ENCODE results near the gene ELMO3. TPM values are rescaled to one million over a fixed set of nuclear protein-coding genes. Genes with fewer than 3 reads are reported as not detected.

Gene ELMO3
- total and polyA plus RNA-seq, 2 of the 4 experiments (the other 2 are of a cell fraction): 0.36 to 1.6 TPM

- Histone ChIP-seq H4K91ac (ENCODE audit: insufficient read depth, low read depth, low read length) (no peak overlapping the region), H2BK5ac (ENCODE audit: low read depth, low read length, poor library complexity, severe bottlenecking) (no peak overlapping the region), H2AFZ (replicated peaks; ENCODE audit: low read length, poor library complexity) (peak overlapping the region; percentile 23), H2BK20ac (ENCODE audit: low read depth, low read length) (no peak overlapping the region), H3K23ac (ENCODE audit: low read depth, low read length) (no peak overlapping the region), H3K14ac (replicated peaks; ENCODE audit: low read depth, low read length) (no peak overlapping the region), H4K20me1 (ENCODE audit: insufficient read depth, low read length) (peaks cover 7% of the 10 kb centered on the region; the same call in 1 of the 2 replicates), H3K9me3 (ENCODE audit: control insufficient read depth, insufficient read depth, low read length) (no peaks in the 10 kb centered on the region), H3K36me3 (ENCODE audit: control insufficient read depth, insufficient read depth, low read length) (peaks cover 65% of the 10 kb centered on the region), H3K27ac (ENCODE audit: insufficient read depth, low read length) (no peak overlapping the region), H3K9ac (ENCODE audit: low read depth, low read length) (no peak overlapping the region), H2AK9ac (replicated peaks; ENCODE audit: low read depth, low read length, poor library complexity) (no peak overlapping the region), H2BK120ac (ENCODE audit: low read depth, low read length) (no peak overlapping the region), H3K4me1 (ENCODE audit: control insufficient read depth, insufficient read depth, low read length) (peaks cover 10% of the 10 kb centered on the region), H4K8ac (ENCODE audit: low read depth in 2 of 2, low read length in 2 of 2) (no peak overlapping the region), H3K79me1 (ENCODE audit: low read depth in 1 of 2, low read length in 2 of 2) (peaks cover 19 to 62% of the 10 kb centered on the region in 2 experiments), H3K18ac (ENCODE audit: low read depth, low read length) (no peak overlapping the region), H3K27me3 (ENCODE audit: control insufficient read depth, insufficient read depth, low read length) (no peaks in the 10 kb centered on the region), H3K4me2 (ENCODE audit: low read depth, low read length) (no peak overlapping the region), H3K56ac (ENCODE audit: extremely low read depth, insufficient read depth, low read length) (no peak overlapping the region), H2BK15ac (ENCODE audit: low read depth, low read length) (no peak overlapping the region), H3K4me3 (ENCODE audit: insufficient read depth, low read depth, low read length) (no peak overlapping the region), H3K4ac (ENCODE audit: low read depth, low read length) (no peak overlapping the region), H2AK5ac (ENCODE audit: low read depth, low read length) (no peak overlapping the region), H3K9me1 (ENCODE audit: insufficient read depth, low read length) (peaks cover 4% of the 10 kb centered on the region; the same call in 1 of the 2 replicates), H4K5ac (ENCODE audit: low read depth, low read length) (no peak overlapping the region)
- 93% methylated on average over 3 of the region's 12 CpGs; no CpG with 5 or more reads in 1 of the 2 experiments for WGBS, 2 experiments (ENCODE audit: extremely low coverage in 2 of 2, insufficient read length in 1 of 2)
- ATAC-seq (ENCODE audit: low read depth) (no peak), DNase-seq (no peak)
- ChIA-PET POLR2A (ENCODE audit: unreplicated experiment) (no interaction called here), CTCF (no interaction called here)
- in situ Hi-C loops (cut with MboI; ENCODE audit: low sequenced_read_pairs): no loop called here
- dilution Hi-C loops (cut with HindIII; ENCODE audit: low sequenced_read_pairs, unreplicated experiment): no loop called here
- intact Hi-C loops (cut with micrococcal nuclease): no loop called here
- no TSS peak for BruUV-seq (replicated peaks)
- TF ChIP-seq MAZ (IDR thresholded peaks at IDR 0.05; ENCODE audit: borderline replicate concordance, low read depth, low read length) (no peak), USF2 (IDR thresholded peaks at IDR 0.05; ENCODE audit: low read depth, low read length) (no peak), RAD21 (IDR thresholded peaks at IDR 0.05; ENCODE audit: low read length) (no peak), CTCF (conservative IDR thresholded peaks at IDR 0.05; ENCODE audit: low read depth, low read length) (no peak)
Measured at GRCh38 chr16:67230809-67231660, 32.1 kb downstream of the ELMO3 start.

All from IMR-90 (cell line).